Astrocyte (in vitro differentiated cells and primary cell): ENCODE measurements around the gene PANX2. TPM values are rescaled to one million over a fixed set of nuclear protein-coding genes. Genes with fewer than 3 reads are reported as not detected.

ENCODE experiments used
- DNase-seq: peaks from one replicate; pipeline ENCODE4 v3.0.0-alpha.2; 2010; ENCODE audit warnings: low read depth
- FAIRE-seq: peaks from 2 replicates; lab custom pipeline; 2011; peaks lifted over from hg19 to GRCh38; lab: Jason Lieb, UNC
- H2AFZ ChIP-seq: 2 replicates; pipeline ENCODE4 v1.6.0; 2012; ENCODE audit warnings: low read depth, low read length, inconsistent platforms
- H3K27ac ChIP-seq: 2 replicates; pipeline ENCODE4 v1.5.1; 2011; ENCODE audit warnings: low read depth, low read length, inconsistent platforms
- H3K27me3 ChIP-seq: 2 replicates; pipeline ENCODE4 v1.6.0; 2011; ENCODE audit warnings: low read length, inconsistent platforms; ENCODE audit not compliant: insufficient read depth
- H3K36me3 ChIP-seq: 2 replicates; pipeline ENCODE4 v1.5.1; 2011; ENCODE audit warnings: low read length, inconsistent platforms; ENCODE audit not compliant: insufficient read depth
- H3K4me1 ChIP-seq: 2 replicates; pipeline ENCODE4 v1.5.1; 2011; ENCODE audit warnings: low read length, inconsistent platforms; ENCODE audit not compliant: insufficient read depth
- H3K4me2 ChIP-seq: 2 replicates; pipeline ENCODE4 v1.6.0; 2012; ENCODE audit warnings: low read length, inconsistent platforms
- H3K4me3 ChIP-seq: 2 replicates; pipeline ENCODE4 v1.5.1; 2011; ENCODE audit warnings: low read depth, mild to moderate bottlenecking, low read length, inconsistent platforms; ENCODE audit not compliant: insufficient read depth
- H3K79me2 ChIP-seq: 2 replicates; pipeline ENCODE4 v1.6.0; 2012; ENCODE audit warnings: mild to moderate bottlenecking, low read length, inconsistent platforms; ENCODE audit not compliant: insufficient read depth
- H3K9ac ChIP-seq: 2 replicates; pipeline ENCODE4 v1.6.0; 2012; ENCODE audit warnings: mild to moderate bottlenecking, low read length, inconsistent platforms
- H3K9me3 ChIP-seq: 2 replicates; pipeline ENCODE4 v1.5.1; 2012; ENCODE audit warnings: low read depth, mild to moderate bottlenecking, low read length, inconsistent platforms; ENCODE audit not compliant: insufficient read depth
- H4K20me1 ChIP-seq: 2 replicates; pipeline ENCODE4 v1.6.0; 2012; ENCODE audit warnings: low read length, inconsistent platforms; ENCODE audit not compliant: insufficient read depth
- H3K27ac Mint-ChIP-seq: one replicate; pipeline ENCODE4 v1.8.0; 2021; ENCODE audit warnings: mild to moderate bottlenecking, mixed read lengths; ENCODE audit not compliant: unreplicated experiment
- H3K27me3 Mint-ChIP-seq: one replicate; pipeline ENCODE4 v1.8.0; 2021; ENCODE audit warnings: low read depth, mixed read lengths; ENCODE audit not compliant: unreplicated experiment
- H3K36me3 Mint-ChIP-seq: one replicate; pipeline ENCODE4 v1.8.0; 2021; ENCODE audit warnings: low read depth, mixed read lengths; ENCODE audit not compliant: unreplicated experiment
- H3K4me1 Mint-ChIP-seq: one replicate; pipeline ENCODE4 v1.8.0; 2021; ENCODE audit warnings: low read depth, mixed read lengths; ENCODE audit not compliant: unreplicated experiment
- H3K4me3 Mint-ChIP-seq: one replicate; pipeline ENCODE4 v1.8.0; 2021; ENCODE audit warnings: mild to moderate bottlenecking, moderate library complexity, mixed read lengths; ENCODE audit not compliant: unreplicated experiment
- H3K9me3 Mint-ChIP-seq: one replicate; pipeline ENCODE4 v1.8.0; 2021; ENCODE audit warnings: mild to moderate bottlenecking, mixed read lengths; ENCODE audit not compliant: unreplicated experiment
- EZH2 ChIP-seq: IDR thresholded peaks from 2 replicates; pipeline ENCODE4 v1.6.1; 2012; ENCODE audit warnings: mild to moderate bottlenecking, low read length, inconsistent platforms; ENCODE audit not compliant: insufficient read depth
- total RNA-seq: library from RNA; stranded (reverse); gene quantifications from 2 replicates; pipeline ENCODE4 v1.2.1, GENCODE V29; 2021
- TF ChIP-seq, protein P1 (sequence below): IDR thresholded peaks from 2 replicates; pipeline ENCODE4 v1.5.1; 2011; ENCODE audit warnings: low read depth, mild to moderate bottlenecking, inconsistent platforms, low read length, moderate library complexity; ENCODE audit not compliant: insufficient read depth

Gene PANX2
- total RNA-seq, 1 donor from 2014 or later, result 2.3 TPM

DNA sequence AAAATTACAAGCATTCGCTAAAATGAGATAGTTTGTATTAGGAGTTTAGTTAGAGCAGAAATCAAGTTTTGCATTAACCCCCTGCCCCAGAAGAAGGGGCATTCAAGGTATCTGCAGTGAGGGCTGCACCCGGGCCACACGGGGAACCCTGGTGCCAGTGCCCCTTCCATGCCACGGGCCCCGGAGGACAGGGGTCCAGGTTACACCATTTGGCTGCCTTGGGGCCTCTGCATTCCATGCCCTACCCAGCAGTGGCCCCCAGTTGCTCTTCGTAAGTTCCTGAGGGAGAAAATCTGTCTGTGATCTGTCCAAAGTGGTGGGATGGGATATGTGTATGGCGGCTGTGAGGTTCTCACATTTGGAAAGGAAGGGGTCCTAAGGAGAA is 16.8 kb upstream of the PANX2 start:
- Histone ChIP-seq H3K27me3 (no peaks in the 10 kb centered on the region), H3K9me3 (no peaks in the 10 kb centered on the region), H3K4me1 (peaks cover 7% of the 10 kb centered on the region), H2AFZ (no peak overlapping the region), H3K4me2 (no peak overlapping the region), H3K27ac (no peak overlapping the region), H3K79me2 (no peaks in the 10 kb centered on the region), H4K20me1 (peaks cover 2% of the 10 kb centered on the region), H3K4me3 (no peak overlapping the region), H3K36me3 (no peaks in the 10 kb centered on the region), H3K9ac (no peak overlapping the region)
- no peak overlapping the region for H3K27ac Mint-ChIP-seq
- DNase-seq (no peak), FAIRE-seq (no peak)
- TF ChIP-seq, protein P1, sequence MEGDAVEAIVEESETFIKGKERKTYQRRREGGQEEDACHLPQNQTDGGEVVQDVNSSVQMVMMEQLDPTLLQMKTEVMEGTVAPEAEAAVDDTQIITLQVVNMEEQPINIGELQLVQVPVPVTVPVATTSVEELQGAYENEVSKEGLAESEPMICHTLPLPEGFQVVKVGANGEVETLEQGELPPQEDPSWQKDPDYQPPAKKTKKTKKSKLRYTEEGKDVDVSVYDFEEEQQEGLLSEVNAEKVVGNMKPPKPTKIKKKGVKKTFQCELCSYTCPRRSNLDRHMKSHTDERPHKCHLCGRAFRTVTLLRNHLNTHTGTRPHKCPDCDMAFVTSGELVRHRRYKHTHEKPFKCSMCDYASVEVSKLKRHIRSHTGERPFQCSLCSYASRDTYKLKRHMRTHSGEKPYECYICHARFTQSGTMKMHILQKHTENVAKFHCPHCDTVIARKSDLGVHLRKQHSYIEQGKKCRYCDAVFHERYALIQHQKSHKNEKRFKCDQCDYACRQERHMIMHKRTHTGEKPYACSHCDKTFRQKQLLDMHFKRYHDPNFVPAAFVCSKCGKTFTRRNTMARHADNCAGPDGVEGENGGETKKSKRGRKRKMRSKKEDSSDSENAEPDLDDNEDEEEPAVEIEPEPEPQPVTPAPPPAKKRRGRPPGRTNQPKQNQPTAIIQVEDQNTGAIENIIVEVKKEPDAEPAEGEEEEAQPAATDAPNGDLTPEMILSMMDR, result no peak
- peaks cover 7% of the 10 kb centered on the region for H3K4me1 Mint-ChIP-seq
- no peaks in the 10 kb centered on the region for H3K36me3 Mint-ChIP-seq
- no peaks in the 10 kb centered on the region for H3K9me3 Mint-ChIP-seq
- peaks cover 37% of the 10 kb centered on the region for H3K27me3 Mint-ChIP-seq
- H3K4me3 Mint-ChIP-seq, result no peak overlapping the region

DNA sequence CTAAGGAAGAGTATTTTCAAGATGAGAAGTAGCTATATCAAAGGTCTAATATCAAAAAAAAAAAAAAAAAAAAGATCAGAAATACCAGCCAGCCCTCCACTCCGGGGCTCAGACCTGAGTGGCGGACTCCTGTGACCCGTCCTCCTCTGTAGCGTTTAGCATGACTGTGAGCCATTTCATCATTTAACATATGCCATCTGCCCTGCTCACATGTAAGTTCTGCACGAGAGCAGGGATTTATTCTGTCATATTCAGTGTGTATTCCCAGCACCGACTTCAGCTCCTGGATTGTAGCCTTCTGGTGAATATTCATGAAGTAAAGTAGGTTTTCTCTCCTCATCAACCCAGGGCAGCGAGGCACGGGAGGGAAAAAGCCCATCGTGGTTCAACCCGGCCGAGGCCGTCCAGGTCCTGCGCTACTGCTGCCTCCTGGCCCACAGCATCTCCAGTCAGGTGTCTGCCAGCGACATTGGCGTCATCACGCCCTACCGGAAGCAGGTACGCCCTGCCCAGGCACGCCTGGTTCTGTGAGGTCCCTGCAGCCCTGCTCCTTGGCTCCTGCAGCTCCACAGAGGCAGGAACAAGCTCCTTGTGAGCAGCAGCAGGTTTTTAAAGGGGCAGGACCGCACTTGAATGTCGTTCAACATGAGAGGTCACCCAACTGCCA is 12.7 kb upstream of the PANX2 start:
- H3K36me3 ChIP-seq, result no peaks in the 10 kb centered on the region
- Mint-ChIP-seq H3K27ac (no peak overlapping the region), H3K36me3 (no peaks in the 10 kb centered on the region), H3K4me1 (no peaks in the 10 kb centered on the region), H3K27me3 (peaks cover 48% of the 10 kb centered on the region), H3K4me3 (no peak overlapping the region), H3K9me3 (peaks cover 2% of the 10 kb centered on the region)
- TF ChIP-seq, protein P1, result no peak
- no peak for TF ChIP-seq EZH2
- H3K9ac ChIP-seq, result no peak overlapping the region
- H3K27ac ChIP-seq, result no peak overlapping the region
- no peak for FAIRE-seq
- no peak overlapping the region for H2AFZ ChIP-seq
- no peaks in the 10 kb centered on the region for H3K79me2 ChIP-seq
- H3K4me1 ChIP-seq, result no peaks in the 10 kb centered on the region
- DNase-seq, result no peak
- no peaks in the 10 kb centered on the region for H3K9me3 ChIP-seq
- H3K4me2 ChIP-seq, result no peak overlapping the region
- no peaks in the 10 kb centered on the region for H4K20me1 ChIP-seq
- no peaks in the 10 kb centered on the region for H3K27me3 ChIP-seq
- H3K4me3 ChIP-seq, result no peak overlapping the region

DNA sequence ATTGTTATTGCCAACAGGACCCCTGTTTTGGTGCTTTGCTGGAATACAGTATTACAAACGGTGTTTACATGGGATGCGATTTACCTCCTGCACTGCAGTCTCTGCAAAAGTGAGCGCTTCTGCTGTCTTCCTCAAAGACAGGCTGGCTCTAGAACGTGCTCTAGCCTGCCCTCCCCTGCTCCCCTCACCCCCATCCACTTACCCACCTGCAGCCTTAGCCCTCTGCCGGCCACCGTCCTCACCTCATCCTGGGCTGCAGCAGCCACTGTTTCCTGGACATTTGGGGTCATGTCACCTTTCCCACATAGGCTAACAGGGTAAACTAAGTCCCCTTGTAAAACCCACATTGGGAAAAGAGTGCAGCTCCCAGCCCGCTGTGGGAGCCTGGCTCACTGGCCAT is 9.6 kb upstream of the PANX2 start:
- FAIRE-seq (no peak), DNase-seq (no peak)
- Histone ChIP-seq H4K20me1 (no peaks in the 10 kb centered on the region), H2AFZ (no peak overlapping the region), H3K79me2 (no peaks in the 10 kb centered on the region), H3K27me3 (peaks cover 2% of the 10 kb centered on the region), H3K36me3 (no peaks in the 10 kb centered on the region), H3K4me3 (no peak overlapping the region), H3K4me1 (no peaks in the 10 kb centered on the region), H3K27ac (no peak overlapping the region), H3K4me2 (no peak overlapping the region), H3K9ac (no peak overlapping the region), H3K9me3 (no peaks in the 10 kb centered on the region)
- peaks cover 45% of the 10 kb centered on the region for H3K27me3 Mint-ChIP-seq
- TF ChIP-seq EZH2, result no peak
- TF ChIP-seq, protein P1, result no peak
- no peaks in the 10 kb centered on the region for H3K36me3 Mint-ChIP-seq
- no peak overlapping the region for H3K4me3 Mint-ChIP-seq
- no peak overlapping the region for H3K27ac Mint-ChIP-seq
- peaks cover 4% of the 10 kb centered on the region for H3K9me3 Mint-ChIP-seq
- no peaks in the 10 kb centered on the region for H3K4me1 Mint-ChIP-seq
